SK-N-SH treated with all-trans-retinoic acid at 6 μM for 48 hours (cell line): ENCODE results near the gene DNMBP.

ENCODE experiments used
- ATAC-seq: fragments of 200-7000 bp; cut with Tn5 transposase; 3 replicates; pipeline ENCODE4 v1.9.1; 2020; ENCODE audit warnings: mild to moderate bottlenecking, moderate library complexity
- ARNTL ChIP-seq: fragments of 450-650 bp; formaldehyde crosslinking; IDR thresholded peaks from 2 replicates; pipeline ENCODE4 v1.5.0; 2020; ENCODE audit warnings: low read depth, mild to moderate bottlenecking, moderate library complexity, borderline replicate concordance
- BACH2 ChIP-seq: fragments of 250-450 bp; sonication (Bioruptor Pico); IDR thresholded peaks from 2 replicates; pipeline ENCODE4 v1.9.0; 2021; ENCODE audit warnings: mild to moderate bottlenecking, borderline replicate concordance
- CSDC2 ChIP-seq: fragments of 250-450 bp; sonication (Bioruptor Pico); IDR thresholded peaks from 2 replicates; pipeline ENCODE4 v1.5.0; 2020; ENCODE audit warnings: mild to moderate bottlenecking, moderate library complexity
- CSRNP3 ChIP-seq: fragments of 250-450 bp; sonication (Bioruptor Pico); IDR thresholded peaks from 2 replicates; pipeline ENCODE4 v1.5.1; 2021; ENCODE audit warnings: mild to moderate bottlenecking, moderate library complexity
- ISL1 ChIP-seq: fragments of 250-450 bp; sonication (Bioruptor Pico); IDR thresholded peaks from 2 replicates; pipeline ENCODE4 v2.1.2; 2022; ENCODE audit warnings: mild to moderate bottlenecking, moderate library complexity
- OSR1 ChIP-seq: fragments of 250-450 bp; sonication (Bioruptor Pico); IDR thresholded peaks from 2 replicates; pipeline ENCODE4 v1.8.0; 2022; ENCODE audit warnings: moderate library complexity, mild to moderate bottlenecking, inconsistent platforms
- POU6F1 ChIP-seq: fragments of 250-450 bp; sonication (Bioruptor Pico); IDR thresholded peaks from 2 replicates; pipeline ENCODE4 v1.8.0; 2021; ENCODE audit warnings: low read depth, mild to moderate bottlenecking, moderate library complexity, borderline replicate concordance
- PPARA ChIP-seq: fragments of 250-450 bp; sonication (Bioruptor Pico); IDR thresholded peaks from 2 replicates; pipeline ENCODE4 v1.5.0; 2020; ENCODE audit warnings: mild to moderate bottlenecking, borderline replicate concordance
- RARB ChIP-seq: fragments of 250-450 bp; sonication (Bioruptor Pico); IDR thresholded peaks from 2 replicates; pipeline ENCODE4 v1.8.0; 2021; ENCODE audit warnings: mild to moderate bottlenecking, moderate library complexity
- TCF4 ChIP-seq: fragments of 250-450 bp; sonication (Bioruptor Pico); IDR thresholded peaks from 2 replicates; pipeline ENCODE4 v1.8.0; 2021; ENCODE audit warnings: mild to moderate bottlenecking, moderate library complexity, borderline replicate concordance
- ZC3H10 ChIP-seq: fragments of 250-450 bp; sonication (Bioruptor Pico); IDR thresholded peaks from 2 replicates; pipeline ENCODE4 v1.5.1; 2021; ENCODE audit warnings: mild to moderate bottlenecking, moderate library complexity
- ZFP3 ChIP-seq: fragments of 250-450 bp; sonication (Bioruptor Pico); IDR thresholded peaks from 2 replicates; pipeline ENCODE4 v1.5.0; 2020; ENCODE audit warnings: mild to moderate bottlenecking, moderate library complexity
- ZFP30 ChIP-seq: fragments of 450-650 bp; formaldehyde crosslinking; IDR thresholded peaks from 2 replicates; pipeline ENCODE4 v1.5.0; 2022; ENCODE audit warnings: mild to moderate bottlenecking, moderate library complexity
- ZNF565 ChIP-seq: fragments of 450-650 bp; formaldehyde crosslinking; conservative IDR thresholded peaks from 2 replicates; pipeline ENCODE4 v1.5.0; 2020; ENCODE audit warnings: low read depth, mild to moderate bottlenecking, moderate library complexity
- ZNF70 ChIP-seq: fragments of 450-650 bp; formaldehyde crosslinking; IDR thresholded peaks from 2 replicates; pipeline ENCODE4 v1.5.0; 2020; ENCODE audit warnings: mild to moderate bottlenecking, moderate library complexity
- ZNF8 ChIP-seq: fragments of 450-650 bp; formaldehyde crosslinking; IDR thresholded peaks from 2 replicates; pipeline ENCODE4 v1.5.0; 2020; ENCODE audit warnings: mild to moderate bottlenecking, moderate library complexity

Gene DNMBP

GRCh38 chr10:99941942-99942820, 67.6 kb downstream of the DNMBP start:
- TF ChIP-seq ZNF565, result no peak
- peak; percentile 33 for ATAC-seq

GRCh38 chr10:99938563-99938962, 71.2 kb downstream of the DNMBP start:
- TF ChIP-seq ZNF70 (CRISPR knock-in tag), result no peak
- TF ChIP-seq PPARA (CRISPR knock-in tag), result no peak
- TF ChIP-seq ZNF8 (CRISPR knock-in tag), result no peak
- no peak for TF ChIP-seq ZFP3 (CRISPR knock-in tag)
- no peak for TF ChIP-seq RARB
- ATAC-seq, result no peak

GRCh38 chr10:99937630-99938029, 72.1 kb downstream of the DNMBP start:
- ATAC-seq, result no peak
- TF ChIP-seq ZFP3 (CRISPR knock-in tag) (no peak), BACH2 (CRISPR knock-in tag) (no peak)
- TF ChIP-seq, all 23 proteins: peak for 0

- peak; percentile 71 for ATAC-seq
These were observed 77.4 kb downstream of the DNMBP start for GRCh38 chr10:99932203-99932957.

- no peak for ATAC-seq
- no peak for TF ChIP-seq TCF4 (CRISPR knock-in tag)
- no peak for TF ChIP-seq ISL1 (CRISPR knock-in tag)
- TF ChIP-seq ZNF70 (CRISPR knock-in tag), result no peak
- no peak for TF ChIP-seq CSDC2 (CRISPR knock-in tag)
- TF ChIP-seq ZNF565, result no peak
- no peak for TF ChIP-seq OSR1 (CRISPR knock-in tag)
- TF ChIP-seq ARNTL (CRISPR knock-in tag), result no peak
- TF ChIP-seq BACH2 (CRISPR knock-in tag), result no peak
These were observed 78.8 kb downstream of the DNMBP start for GRCh38 chr10:99930731-99931550.

- no peak for ATAC-seq
- TF ChIP-seq CSDC2 (CRISPR knock-in tag) (no peak), ARNTL (CRISPR knock-in tag) (no peak), POU6F1 (CRISPR knock-in tag) (no peak), ISL1 (CRISPR knock-in tag) (no peak), ZFP3 (CRISPR knock-in tag) (no peak)
These were observed 80.4 kb downstream of the DNMBP start for GRCh38 chr10:99929360-99929759.

- no peak for ATAC-seq
- TF ChIP-seq ZC3H10 (CRISPR knock-in tag) (no peak), CSRNP3 (CRISPR knock-in tag) (no peak), ZFP30 (CRISPR knock-in tag) (no peak), ISL1 (CRISPR knock-in tag) (no peak), ZNF70 (CRISPR knock-in tag) (no peak)
These were observed 81.9 kb downstream of the DNMBP start for GRCh38 chr10:99927721-99928280.
